HCT116 (cell line): ENCODE data around the gene CCDC102B.

Experiments
- EZH2 ChIP-seq: fragments of 200-600 bp; sonication (generic); IDR thresholded peaks from 2 replicates; pipeline ENCODE4 v1.6.1; 2017; ENCODE audit warnings: antibody characterized with exemption, mixed run types
- MAX ChIP-seq: IDR thresholded peaks from 2 replicates; pipeline ENCODE4 v1.6.1; 2012
- POLR2A ChIP-seq: IDR thresholded peaks from 2 replicates; pipeline ENCODE4 v1.7.0; 2011; ENCODE audit warnings: borderline replicate concordance; ENCODE audit not compliant: insufficient read depth, insufficient read length; ENCODE audit errors: extremely low read depth
- POLR2AphosphoS5 ChIP-seq: IDR thresholded peaks from 2 replicates; pipeline ENCODE4 v1.6.1; 2011; ENCODE audit warnings: mild to moderate bottlenecking, low read depth, low read length, moderate library complexity
- YY1 ChIP-seq: IDR thresholded peaks from 2 replicates; pipeline ENCODE4 v1.6.1; 2011; ENCODE audit warnings: low read length, low read depth, moderate library complexity, mild to moderate bottlenecking; ENCODE audit not compliant: insufficient replicate concordance; ENCODE audit errors: extremely low read depth
- TF ChIP-seq, protein P1 (sequence below), 3 experiments: fragments of 200-600 bp in 1 of 3; sonication (generic) in 1 of 3; IDR thresholded peaks in 2 of 3; conservative IDR thresholded peaks in 1 of 3; 2 replicates each; pipeline ENCODE4 v1.5.1; 2012 to 2017; ENCODE audit warnings: low read depth in 2 of 3, low read length in 2 of 3, antibody characterized with exemption in 1 of 3, borderline replicate concordance in 1 of 3, control low read depth in 1 of 3, mild to moderate bottlenecking in 1 of 3, mixed read lengths in 1 of 3, mixed run types in 1 of 3, moderate library complexity in 1 of 3; ENCODE audit not compliant: insufficient read depth in 1 of 3
- TF ChIP-seq, protein P2 (sequence below): IDR thresholded peaks from 2 replicates; pipeline ENCODE4 v1.6.1; 2012; ENCODE audit warnings: low read depth

GRCh38 chr18:68897286-68897685 is 99.4 kb downstream of the CCDC102B start:
- TF ChIP-seq, protein P1, sequence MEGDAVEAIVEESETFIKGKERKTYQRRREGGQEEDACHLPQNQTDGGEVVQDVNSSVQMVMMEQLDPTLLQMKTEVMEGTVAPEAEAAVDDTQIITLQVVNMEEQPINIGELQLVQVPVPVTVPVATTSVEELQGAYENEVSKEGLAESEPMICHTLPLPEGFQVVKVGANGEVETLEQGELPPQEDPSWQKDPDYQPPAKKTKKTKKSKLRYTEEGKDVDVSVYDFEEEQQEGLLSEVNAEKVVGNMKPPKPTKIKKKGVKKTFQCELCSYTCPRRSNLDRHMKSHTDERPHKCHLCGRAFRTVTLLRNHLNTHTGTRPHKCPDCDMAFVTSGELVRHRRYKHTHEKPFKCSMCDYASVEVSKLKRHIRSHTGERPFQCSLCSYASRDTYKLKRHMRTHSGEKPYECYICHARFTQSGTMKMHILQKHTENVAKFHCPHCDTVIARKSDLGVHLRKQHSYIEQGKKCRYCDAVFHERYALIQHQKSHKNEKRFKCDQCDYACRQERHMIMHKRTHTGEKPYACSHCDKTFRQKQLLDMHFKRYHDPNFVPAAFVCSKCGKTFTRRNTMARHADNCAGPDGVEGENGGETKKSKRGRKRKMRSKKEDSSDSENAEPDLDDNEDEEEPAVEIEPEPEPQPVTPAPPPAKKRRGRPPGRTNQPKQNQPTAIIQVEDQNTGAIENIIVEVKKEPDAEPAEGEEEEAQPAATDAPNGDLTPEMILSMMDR (IDR thresholded peaks at IDR 0.05 in 2 of 3, conservative IDR thresholded peaks at IDR 0.05 in 1 of 3; ENCODE audit: borderline replicate concordance in 1 of 3, insufficient read depth in 1 of 3, low read depth in 2 of 3, low read length in 2 of 3), result no peak
- no peak for TF ChIP-seq EZH2
- no peak for TF ChIP-seq POLR2A
- no peak for TF ChIP-seq POLR2AphosphoS5
- TF ChIP-seq, protein P2, sequence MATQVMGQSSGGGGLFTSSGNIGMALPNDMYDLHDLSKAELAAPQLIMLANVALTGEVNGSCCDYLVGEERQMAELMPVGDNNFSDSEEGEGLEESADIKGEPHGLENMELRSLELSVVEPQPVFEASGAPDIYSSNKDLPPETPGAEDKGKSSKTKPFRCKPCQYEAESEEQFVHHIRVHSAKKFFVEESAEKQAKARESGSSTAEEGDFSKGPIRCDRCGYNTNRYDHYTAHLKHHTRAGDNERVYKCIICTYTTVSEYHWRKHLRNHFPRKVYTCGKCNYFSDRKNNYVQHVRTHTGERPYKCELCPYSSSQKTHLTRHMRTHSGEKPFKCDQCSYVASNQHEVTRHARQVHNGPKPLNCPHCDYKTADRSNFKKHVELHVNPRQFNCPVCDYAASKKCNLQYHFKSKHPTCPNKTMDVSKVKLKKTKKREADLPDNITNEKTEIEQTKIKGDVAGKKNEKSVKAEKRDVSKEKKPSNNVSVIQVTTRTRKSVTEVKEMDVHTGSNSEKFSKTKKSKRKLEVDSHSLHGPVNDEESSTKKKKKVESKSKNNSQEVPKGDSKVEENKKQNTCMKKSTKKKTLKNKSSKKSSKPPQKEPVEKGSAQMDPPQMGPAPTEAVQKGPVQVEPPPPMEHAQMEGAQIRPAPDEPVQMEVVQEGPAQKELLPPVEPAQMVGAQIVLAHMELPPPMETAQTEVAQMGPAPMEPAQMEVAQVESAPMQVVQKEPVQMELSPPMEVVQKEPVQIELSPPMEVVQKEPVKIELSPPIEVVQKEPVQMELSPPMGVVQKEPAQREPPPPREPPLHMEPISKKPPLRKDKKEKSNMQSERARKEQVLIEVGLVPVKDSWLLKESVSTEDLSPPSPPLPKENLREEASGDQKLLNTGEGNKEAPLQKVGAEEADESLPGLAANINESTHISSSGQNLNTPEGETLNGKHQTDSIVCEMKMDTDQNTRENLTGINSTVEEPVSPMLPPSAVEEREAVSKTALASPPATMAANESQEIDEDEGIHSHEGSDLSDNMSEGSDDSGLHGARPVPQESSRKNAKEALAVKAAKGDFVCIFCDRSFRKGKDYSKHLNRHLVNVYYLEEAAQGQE, result no peak
- no peak for TF ChIP-seq YY1
- TF ChIP-seq MAX, result no peak
